HG03469 (cell line): ENCODE data around the gene MAFG.

ENCODE experiments used
- ATAC-seq: cut with Tn5 transposase; IDR thresholded peaks from one replicate; pipeline ENCODE4 v1.9.1; 2021; ENCODE audit warnings: mild to moderate bottlenecking, moderate library complexity, moderate number of reproducible peaks; ENCODE audit not compliant: unreplicated experiment

Gene MAFG

GRCh38 chr17:81870131-81870980 is 57.2 kb downstream of the MAFG start:
- ATAC-seq: no peak

GRCh38 chr17:81869221-81870130 is 58.1 kb downstream of the MAFG start:
- ATAC-seq: no peak

DNA sequence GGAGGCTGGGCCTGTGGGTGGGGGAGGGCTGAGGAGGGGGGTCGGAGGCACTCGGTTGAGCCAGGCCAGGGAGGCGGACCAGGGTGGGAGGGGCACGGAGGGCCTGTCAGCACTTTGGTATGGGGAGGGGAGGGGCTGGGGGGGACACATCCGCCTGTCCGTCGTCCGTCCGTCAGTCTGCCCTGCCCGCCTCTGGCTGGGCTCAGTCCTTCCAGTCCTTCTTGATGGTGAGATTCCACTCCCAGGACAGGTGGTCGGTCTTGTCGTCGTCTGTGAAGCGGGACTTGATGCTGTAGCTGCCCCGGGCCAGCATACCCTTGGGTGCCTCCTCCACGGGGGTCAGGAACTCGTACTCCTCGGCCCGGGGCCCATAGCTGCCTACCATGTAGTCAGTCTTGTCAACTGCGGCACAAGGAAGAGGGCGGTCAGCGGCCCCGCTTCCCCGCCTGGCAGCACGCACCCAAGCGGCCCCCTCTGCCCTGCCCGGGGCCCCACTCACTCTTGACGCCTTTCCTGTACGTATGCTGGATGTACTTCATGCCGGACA is 58.8 kb downstream of the MAFG start:
- no peak for ATAC-seq
